Activated T-cell treated with anti-CD3 and anti-CD28 coated beads for 4 hours (primary cell): ENCODE data around the gene CDH1.

Source experiments
- DNase-seq: peaks from one replicate; pipeline ENCODE4 v3.0.0-alpha.2; 2020

Gene CDH1

DNA sequence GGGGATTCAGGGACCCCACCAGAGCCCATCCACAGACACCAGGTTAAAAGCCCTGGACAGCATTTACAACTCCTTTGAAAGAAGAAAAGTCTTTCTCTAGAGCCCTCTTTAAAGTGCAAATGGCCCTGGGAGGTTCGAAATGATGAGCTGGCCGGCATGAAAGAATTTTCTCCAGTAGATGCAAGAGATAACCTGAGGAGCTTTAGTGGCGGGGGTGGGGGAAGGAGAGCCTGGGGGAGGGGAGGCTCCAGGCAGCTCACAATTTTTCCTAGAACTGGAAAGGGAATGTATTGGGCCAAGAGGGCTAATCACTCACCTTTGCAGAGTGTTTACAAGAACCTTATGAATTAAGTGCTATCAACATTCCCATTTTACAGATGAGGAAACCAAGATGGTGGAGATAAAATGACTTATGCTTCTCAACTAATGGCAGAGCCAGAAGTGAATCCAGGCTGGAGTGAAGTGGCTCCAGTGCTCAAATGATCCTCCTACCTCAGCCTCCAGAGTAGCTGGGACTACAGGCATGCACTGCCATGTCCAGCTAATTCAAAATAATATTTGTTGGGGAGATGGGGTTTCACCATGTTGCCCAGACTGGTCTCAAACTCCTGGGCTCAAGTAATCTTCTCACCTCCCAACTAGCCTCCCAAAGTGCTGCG is 4.2 kb upstream of the CDH1 start:
- no peak for DNase-seq

DNA sequence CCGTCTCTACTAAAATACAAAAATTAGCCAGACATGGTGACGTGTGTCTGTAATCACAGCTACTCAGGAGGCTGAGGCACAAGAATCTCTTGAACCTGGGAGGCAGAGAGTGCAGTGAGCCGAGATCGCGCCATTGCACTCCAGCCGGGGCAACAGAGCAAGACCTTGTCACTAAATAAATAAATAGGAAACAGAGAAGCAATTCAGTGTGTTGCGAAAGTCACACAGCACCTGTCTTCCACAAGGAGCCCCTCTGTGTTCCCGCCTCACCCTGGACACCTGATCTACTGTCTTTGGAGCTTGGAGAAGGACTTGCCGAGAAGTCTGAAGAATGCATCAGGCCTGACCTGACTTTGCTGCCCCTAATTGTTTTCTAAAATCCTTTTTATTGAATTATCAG is 3.5 kb upstream of the CDH1 start:
- DNase-seq, result no peak

DNA sequence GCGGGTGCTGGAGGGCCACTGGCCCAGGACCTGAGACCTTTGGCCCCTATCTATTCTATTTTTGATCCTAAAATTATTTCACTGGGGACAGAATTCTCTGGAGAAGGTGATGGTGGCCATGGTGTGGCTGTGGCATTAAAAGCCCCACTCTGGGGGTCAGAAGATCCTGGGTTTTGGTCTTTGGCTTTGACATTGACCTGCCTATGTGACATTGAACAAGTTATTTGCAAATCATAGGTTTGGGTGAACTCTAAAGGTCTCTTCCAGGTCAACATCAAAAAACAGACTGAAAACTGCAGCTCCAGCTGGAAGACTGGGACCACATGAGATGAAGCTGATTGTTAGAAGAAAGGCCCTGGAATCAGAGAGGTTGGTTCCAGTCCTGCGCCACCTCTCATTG is 2.3 kb upstream of the CDH1 start:
- DNase-seq, result no peak

DNA sequence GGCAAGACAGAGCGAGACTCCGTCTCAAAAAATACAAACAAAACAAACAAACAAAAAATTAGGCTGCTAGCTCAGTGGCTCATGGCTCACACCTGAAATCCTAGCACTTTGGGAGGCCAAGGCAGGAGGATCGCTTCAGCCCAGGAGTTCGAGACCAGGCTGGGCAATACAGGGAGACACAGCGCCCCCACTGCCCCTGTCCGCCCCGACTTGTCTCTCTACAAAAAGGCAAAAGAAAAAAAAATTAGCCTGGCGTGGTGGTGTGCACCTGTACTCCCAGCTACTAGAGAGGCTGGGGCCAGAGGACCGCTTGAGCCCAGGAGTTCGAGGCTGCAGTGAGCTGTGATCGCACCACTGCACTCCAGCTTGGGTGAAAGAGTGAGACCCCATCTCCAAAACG is 531 bp upstream of the CDH1 start:
- no peak for DNase-seq

DNA sequence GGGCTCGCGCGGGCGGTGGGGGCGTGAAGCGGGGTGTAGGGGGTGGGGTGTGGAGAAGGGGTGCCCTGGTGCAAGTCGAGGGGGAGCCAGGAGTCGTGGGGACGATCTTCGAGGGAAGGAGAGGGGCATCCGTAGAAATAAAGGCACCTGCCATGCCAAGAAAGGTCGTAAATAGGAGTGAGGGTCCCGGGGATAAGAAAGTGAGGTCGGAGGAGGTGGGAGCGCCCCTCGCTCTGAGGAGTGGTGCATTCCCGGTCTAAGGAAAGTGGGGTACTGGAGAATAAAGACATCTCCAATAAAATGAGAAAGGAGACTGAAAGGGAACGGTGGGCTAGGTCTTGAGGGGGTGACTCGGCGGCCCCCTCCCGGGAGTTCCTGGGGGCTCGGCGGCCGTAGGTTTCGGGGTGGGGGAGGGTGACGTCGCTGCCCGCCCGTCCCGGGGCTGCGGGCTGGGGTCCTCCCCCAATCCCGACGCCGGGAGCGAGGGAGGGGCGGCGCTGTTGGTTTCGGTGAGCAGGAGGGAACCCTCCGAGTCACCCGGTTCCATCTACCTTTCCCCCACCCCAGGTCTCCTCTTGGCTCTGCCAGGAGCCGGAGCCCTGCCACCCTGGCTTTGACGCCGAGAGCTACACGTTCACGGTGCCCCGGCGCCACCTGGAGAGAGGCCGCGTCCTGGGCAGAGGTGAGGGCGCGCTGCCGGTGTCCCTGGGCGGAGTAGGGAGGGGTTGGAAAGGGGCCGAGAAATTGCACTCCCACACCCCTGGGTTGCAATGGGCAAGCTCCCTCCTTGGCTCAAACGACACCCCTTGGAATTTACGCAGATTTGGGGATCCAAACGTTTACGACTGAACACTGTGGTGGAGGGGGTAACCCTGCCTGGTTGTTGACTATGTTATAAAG is 888 bp downstream of the CDH1 start:
- no peak for DNase-seq

DNA sequence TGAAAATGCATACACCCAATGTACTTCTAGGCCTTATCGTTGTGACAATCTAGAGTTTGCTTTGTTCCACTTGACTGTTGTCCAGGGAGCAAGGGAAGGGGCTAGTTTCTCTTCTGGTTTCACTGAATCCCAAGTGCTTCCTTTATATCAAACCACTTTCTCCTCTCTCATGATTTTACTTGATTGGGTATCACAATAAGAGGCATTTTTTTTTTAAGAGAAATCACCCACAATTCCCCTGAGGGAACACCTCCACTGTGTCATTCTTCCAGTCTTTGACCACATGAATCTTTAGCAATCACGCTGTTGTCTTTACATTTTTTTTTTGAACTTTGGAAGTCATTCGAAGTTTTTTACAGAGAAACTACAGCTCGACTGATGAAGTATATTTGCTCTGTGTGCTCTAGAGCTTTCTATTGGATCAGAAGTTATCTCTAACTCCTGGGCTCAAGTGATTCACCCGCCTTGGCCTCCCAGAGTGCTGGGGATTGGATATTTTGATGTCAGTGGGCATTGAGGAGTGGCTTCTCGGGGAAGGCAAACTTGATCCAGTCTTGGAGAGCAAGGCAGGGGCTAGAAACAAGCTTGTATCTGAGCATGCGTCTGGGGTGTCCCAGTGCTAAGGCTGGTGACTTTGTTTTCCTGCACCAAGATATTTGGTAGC is 3.0 kb downstream of the CDH1 start:
- DNase-seq, result no peak

DNA sequence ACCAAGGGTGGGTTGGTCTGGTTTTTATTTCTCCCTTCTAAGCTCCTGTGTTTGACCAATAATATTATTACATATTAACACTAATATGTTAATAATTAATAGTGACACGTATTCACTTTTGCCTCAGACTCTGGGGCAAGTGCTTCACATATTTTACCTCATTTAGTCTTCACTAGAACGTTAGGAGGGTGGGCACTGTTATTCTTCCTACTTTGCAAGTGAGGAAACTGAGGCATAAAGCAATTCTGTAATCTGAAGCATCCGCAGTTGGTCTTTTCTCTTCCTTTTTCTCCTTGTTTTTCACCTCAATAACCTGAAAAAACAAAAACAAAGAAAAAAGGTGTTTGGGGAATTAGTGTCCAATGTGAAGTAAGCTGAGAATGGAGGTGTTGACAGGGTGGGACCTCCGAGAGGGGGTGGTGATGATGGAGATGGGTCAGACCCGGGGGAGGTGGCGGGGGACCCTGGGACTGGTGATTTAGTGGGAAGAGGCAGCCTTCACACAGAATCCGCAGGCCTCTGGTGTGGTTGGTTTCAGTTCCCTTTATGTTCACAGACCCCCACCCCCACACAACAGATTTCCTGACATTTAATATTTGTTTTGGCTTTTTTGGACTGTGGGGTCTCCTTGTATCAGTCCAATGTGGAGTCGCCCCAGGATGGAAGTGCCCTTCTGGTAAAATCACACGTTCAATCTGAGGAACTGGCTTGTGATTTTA is 3.7 kb downstream of the CDH1 start:
- no peak for DNase-seq

DNA sequence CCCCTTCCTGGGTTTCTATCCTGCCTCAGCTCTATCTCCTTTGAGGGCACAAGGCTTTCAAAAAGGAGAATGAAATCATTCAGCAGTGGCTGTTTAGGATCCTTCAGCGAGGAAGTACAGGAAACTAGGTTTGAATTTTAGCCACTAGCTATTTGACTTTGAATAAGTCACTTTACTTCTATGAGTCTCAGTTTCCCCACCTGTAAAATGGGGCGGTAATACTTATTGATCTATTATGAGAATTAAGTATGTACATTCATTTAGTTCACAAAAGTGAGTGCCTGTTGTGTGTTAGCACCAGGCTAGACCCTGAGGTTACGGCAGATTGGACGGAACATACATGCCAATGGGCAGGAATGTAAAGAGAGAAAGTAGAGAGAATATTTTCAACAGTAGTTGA is 6.6 kb downstream of the CDH1 start:
- no peak for DNase-seq

DNA sequence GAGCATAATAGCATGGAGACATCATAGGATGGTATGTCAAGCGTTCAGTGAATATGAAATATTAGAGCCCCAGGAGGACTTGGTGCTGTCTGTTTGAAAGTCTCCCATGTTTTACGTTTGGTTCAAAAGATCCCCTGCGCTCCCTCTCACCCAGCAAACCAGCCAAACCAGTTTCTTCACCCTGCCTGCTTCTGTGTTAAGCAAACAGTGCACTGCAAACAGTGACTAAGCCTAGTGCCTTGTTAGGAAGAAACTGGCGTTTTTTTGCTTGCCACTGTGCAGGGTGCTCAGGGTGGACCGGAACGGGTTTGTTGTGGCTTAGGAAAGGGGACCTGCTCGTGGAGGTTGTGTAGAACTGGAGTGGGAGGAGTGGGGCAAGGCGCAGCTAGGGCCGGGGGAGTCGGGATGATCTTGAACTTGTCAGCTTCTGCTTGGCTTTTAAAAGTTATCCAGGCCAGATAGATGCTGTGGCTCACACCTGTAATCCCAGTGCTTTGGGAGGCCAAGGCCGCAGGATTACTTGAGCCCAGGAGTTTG is 7.7 kb downstream of the CDH1 start:
- no peak for DNase-seq

DNA sequence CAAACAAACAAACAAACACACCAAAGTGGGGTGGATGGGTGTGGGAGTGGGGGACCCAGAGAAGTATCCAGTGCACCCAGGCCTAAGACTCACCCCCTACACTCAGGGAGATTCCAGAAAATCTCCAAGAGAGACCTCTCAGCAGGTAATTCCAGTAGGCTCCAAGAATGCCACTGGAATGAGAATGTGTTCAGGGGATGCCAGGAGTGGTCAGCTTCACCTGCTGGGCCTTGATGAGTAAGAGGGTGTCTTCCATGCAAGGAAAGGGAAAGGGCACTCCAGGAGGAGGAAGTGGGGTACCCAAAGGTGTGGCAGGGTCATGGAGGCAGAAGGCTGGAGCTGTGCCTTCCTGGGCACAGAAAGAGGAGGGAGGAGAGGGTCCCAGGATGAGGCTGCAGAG is 9.9 kb downstream of the CDH1 start:
- DNase-seq, result no peak

DNA sequence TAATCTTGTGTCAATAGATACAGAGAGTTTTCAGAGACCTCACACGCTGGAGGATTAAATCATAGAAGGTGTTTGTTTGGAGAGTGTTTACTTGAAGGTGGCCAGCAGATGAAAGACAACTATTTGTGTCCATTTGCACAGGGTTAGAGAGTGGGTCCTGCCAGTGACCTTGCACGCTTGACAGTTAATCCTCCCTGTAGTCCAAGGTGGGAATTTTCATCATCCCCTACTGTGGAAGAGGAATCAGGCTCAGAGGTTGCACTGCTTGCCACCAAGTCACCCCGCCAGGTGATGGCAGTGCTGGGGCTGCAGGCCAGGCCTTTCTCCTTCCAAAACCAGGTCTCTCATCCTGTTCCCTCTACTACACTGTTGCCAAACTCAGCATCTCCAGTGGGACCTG is 12.3 kb downstream of the CDH1 start:
- DNase-seq, result no peak

DNA sequence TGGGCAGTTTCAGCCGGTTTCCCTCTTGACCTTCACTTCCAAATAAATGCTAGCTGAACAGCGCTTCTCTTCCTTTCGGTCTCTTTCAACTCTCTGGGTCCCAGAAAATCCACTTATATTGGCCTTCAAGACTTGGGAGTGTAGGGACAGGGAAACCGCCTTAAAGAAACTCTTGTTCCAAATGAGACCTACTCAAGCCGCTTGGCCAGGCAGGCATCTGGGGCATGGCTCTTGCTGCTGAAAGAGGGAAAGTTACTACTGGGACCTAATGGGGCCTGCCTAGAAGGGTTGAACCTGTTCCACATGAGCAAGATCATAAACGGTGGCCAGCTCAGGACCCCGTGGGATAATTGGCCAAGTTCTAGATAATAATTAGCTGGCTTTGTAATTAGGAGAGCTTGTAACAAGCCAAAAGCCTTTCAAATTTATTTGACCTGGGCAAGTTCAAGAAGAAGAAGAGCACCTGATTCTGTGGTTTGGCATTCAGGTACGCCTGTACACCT is 13.2 kb downstream of the CDH1 start:
- no peak for DNase-seq

DNA sequence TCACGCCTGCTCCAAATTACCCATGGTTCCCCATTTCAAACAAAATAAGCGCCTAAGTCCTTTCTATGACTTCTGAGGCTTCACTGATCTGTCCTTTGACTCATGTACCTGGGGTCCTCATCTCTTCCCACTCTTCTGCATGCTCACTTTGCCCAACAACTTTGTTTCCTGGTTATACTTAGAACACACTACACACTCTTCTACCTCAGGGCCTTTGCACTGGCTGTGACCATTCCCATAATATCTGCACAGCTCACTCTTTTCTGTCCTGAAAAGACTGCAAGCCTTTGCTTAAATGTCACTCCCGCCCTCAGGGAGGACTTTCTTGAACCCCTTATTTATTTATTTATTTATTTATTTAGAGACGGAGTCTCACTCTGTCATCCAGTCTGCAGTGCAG is 14.1 kb downstream of the CDH1 start:
- no peak for DNase-seq

DNA sequence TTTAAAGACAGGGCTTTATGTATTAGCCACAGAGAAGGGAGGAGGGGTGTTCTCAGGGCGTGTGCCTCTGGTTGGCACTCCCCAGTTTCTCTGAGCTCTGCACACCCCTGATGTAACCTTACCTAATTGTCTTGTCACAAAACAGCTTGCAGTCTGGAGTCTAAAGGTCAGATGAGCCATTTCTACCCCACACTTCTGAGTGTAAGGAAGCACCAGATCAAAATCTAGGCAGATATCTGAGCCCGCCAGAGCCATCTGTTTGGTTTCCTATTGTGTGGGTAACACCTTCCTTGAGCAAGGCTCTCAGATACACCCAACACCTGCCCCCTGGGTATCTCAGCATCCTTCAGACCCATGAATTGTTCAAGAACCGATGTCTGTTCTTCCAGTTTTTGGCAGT is 15.5 kb downstream of the CDH1 start:
- DNase-seq, result no peak

DNA sequence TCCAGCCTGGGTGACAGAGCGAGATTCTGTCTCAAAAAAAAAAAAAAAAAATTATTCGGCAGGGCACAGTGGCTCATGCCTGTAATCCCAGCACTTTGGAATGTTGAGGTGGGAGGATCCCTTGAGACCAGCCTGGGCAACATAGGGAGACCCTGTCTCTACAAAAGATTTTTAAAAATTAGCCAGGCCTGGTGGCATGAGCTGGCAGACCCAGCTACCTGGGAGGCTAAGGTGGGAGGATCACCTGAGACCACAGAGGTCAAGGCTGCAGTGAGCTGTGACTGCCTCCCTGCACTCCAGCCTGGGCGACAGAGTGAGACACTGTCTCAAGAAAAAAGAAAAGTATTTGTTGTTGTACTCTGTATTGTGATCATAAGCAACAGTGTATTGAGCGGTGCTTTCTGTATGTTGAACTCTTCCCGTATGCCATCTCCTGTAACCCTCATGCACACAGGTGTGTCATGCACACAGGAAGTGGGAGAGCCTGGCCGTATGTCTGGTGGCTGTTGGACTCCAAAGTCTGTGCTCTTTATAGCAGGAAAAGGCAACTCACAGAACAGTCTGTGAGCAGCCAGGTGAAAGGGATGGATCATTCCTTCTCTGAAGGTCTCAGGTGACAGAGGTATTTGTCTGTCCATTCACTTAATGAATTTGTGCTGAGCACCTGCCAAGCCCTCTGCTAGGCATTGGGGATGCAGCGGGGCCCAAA is 17.1 kb downstream of the CDH1 start:
- no peak for DNase-seq

DNA sequence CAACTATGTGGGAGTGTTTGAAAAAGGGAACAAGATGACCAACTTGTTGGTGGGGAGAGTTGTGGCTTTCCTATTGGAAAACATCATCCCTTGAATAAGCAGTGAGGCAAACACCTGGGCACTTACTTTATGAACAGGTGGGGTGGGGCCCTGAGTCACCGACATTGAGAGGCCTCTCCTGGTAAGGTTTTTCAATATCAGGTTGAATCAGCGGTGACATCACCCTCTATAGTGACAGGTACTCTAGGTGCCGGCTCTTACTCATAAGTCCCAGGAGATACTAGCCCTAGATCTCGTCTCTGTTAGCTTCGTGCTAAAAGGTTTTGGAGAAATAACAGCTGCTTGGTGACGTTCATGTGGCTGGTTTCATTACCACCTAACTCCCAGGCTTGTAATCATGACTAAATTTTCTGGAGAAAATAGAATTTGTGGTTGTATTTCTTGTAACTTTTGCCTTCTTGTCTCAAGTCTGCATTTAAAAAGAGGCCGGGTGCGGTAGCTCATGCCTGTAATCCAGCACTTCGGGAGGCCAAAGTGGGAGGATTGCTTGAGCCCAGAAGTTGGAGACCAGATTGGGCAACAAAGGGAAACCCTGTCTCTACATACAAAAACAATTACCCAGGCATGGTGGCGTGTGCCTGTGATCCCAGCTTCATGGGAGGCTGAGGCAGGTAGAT is 19.3 kb downstream of the CDH1 start:
- peak; percentile 35 for DNase-seq

DNA sequence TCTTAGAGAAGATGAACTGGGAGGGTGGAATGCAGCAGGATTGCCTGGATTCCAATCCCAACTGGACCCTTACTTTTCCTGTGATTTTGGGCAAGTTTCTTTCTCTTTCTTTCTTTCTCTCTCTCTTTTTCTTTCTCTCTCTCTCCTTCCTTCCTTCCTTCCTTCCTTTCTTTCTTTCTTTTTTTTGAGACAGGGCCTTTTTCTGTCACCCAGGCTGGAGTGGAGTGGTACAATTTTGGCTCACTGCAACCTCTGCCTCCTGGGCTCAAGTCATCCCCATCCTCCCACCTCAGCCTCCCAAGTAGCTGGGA is 20.5 kb downstream of the CDH1 start:
- DNase-seq, result no peak

DNA sequence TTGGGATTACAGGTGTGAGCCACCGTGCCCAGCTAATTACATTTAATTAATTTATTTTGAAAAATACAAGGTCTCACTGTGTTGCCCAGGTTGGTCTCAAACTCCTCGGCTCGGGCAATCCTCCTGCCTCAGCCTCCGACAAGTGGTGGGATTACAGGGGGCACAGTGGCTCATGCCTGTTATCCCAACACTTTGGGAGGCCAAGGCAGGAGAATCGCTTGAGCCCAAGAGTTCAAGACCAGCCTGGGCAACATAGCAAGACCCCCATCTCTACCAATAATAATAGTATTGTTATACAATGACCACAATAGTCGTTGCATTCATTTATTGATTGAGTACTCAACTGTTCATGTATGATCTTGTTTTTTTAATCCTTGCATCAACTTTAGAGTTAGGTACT is 22.0 kb downstream of the CDH1 start:
- DNase-seq, result no peak

DNA sequence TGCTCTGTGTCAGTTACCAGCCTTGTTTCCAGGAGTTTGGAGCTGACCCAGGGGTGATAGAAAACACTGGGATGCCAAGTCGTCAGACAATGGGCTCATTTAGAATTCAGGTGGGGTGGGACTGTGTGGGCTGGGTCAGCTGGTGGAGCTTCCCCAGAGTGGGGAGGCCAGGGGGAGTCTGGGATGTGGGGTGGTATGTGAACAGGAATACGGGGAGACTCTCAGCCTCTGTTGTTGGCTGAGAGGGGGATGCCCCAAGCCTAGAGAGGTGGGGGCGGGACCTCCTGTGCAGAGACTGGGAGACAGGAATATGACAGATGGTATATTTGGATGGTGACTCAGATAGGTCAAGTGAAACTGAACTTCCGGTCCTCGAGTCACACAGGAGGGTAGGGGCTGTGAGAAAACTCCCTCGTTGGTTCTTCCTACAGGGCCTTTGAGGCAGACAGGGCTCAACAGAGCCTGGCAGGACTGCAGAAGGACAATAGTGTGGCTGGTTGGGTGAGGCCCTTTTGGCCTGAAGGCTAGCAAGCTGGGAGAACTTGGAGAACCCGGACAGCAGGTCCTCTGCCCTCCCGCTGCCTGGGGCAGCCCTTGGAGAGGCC is 23.7 kb downstream of the CDH1 start:
- peak; percentile 13 for DNase-seq

DNA sequence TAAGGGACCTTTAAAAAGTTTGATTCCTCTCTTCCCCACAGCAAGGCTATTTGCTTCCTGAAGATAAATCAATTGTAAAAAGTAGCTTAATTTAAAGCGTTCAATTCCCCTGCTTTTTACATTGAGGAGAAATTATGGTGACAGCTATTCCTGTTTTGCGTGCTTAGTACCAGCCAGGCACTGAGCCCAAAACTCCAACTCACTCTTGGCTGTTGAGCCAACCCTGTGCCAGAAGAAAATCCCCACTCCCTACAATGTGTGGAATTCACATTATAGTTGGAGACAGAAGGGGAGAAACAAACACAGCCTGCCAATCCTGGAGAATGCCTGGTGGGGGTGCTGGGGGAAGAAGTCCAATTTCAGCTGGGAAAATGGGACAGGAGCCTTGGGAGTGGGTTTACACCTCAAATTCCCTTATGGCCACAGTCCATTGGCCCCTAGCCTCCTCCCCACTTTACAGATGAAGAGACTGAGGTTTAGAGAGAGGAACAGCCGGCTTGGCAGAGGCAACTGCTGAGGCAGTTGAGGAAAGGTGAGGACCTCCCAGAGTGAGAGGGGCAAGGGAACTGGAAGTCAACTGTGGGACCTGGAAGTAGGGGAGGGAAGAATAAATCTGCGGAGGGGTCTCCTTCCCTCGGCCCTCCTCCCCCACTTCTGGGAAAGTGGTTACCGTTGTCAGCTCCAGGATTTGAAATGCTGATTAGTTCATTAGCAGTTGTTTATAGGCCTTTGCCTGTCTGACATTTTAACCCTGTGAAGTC is 26.1 kb downstream of the CDH1 start:
- DNase-seq, result no peak

DNA sequence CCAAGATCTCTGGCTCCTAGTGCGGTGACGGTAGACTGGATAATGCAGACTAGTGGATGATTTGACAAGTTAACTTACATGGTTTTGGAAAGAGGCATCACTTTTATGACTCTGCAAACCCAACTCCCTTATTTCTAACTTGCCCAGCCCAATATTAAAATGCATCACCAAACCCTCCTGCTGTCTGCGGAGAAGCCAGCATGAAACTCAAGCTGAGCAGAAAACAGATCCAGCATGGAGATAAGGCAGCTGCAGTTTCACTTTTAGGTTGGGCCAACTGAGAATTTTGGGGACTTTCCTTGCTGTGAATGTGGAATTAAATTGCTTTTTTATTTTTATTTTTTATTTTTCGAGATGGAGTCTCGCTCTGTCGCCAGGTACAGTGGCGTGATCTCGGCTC is 27.8 kb downstream of the CDH1 start:
- no peak for DNase-seq
